Neuronal stem cell (in vitro differentiated cells): ENCODE measurements around the gene TMEM63C.

Experiments used
- DNase-seq: peaks from one replicate; pipeline ENCODE4 v3.0.0-alpha.2; 2013; ENCODE audit warnings: low spot score
- H2AFZ ChIP-seq: one replicate; pipeline ENCODE4 v1.6.1; 2013; ENCODE audit warnings: mild to moderate bottlenecking, low read length, inconsistent platforms
- H2AK5ac ChIP-seq: 2 replicates; pipeline ENCODE4 v1.6.1; 2013; ENCODE audit warnings: low read depth, mild to moderate bottlenecking, inconsistent platforms, low read length, moderate library complexity, mixed read lengths
- H2BK120ac ChIP-seq: 2 replicates; pipeline ENCODE4 v1.6.1; 2013; ENCODE audit warnings: low read depth, mild to moderate bottlenecking, inconsistent platforms, low read length, moderate library complexity, mixed read lengths
- H2BK12ac ChIP-seq: one replicate; pipeline ENCODE4 v1.6.1; 2013; ENCODE audit warnings: low read length, inconsistent platforms
- H2BK15ac ChIP-seq: 2 replicates; pipeline ENCODE4 v1.6.1; 2013; ENCODE audit warnings: mild to moderate bottlenecking, low read length, inconsistent platforms, mixed read lengths
- H2BK5ac ChIP-seq: one replicate; pipeline ENCODE4 v1.6.1; 2013; ENCODE audit warnings: inconsistent platforms, mild to moderate bottlenecking, low read length, moderate library complexity
- H3K14ac ChIP-seq: one replicate; pipeline ENCODE4 v1.6.1; 2013; ENCODE audit warnings: low read length, inconsistent platforms
- H3K18ac ChIP-seq: 2 replicates; pipeline ENCODE4 v1.6.1; 2013; ENCODE audit warnings: low read length, inconsistent platforms
- H3K23ac ChIP-seq: 2 replicates; pipeline ENCODE4 v1.6.1; 2013; ENCODE audit warnings: low read depth, mild to moderate bottlenecking, mixed read lengths, low read length, inconsistent platforms; ENCODE audit not compliant: poor library complexity
- H3K27ac ChIP-seq: replicated peaks from 3 replicates; pipeline ENCODE4 v1.5.1; 2013; ENCODE audit warnings: low read length, inconsistent platforms
- H3K27me3 ChIP-seq, 3 experiments: 2 replicates each; pipeline ENCODE4 v1.6.1; 2013; ENCODE audit warnings: low read length in 3 of 3, mild to moderate bottlenecking in 2 of 3, inconsistent platforms in 1 of 3, low read depth in 1 of 3, mixed read lengths in 1 of 3, moderate library complexity in 1 of 3; ENCODE audit not compliant: control insufficient read depth in 3 of 3, insufficient read depth in 3 of 3
- H3K36me3 ChIP-seq, 2 donors: replicated peaks in 1 of 2; 2 replicates each; pipeline ENCODE4 v1.6.1; 2013; ENCODE audit warnings: low read length in 2 of 2; ENCODE audit not compliant: control insufficient read depth in 2 of 2, insufficient read depth in 2 of 2
- H3K4ac ChIP-seq: 2 replicates; pipeline ENCODE4 v1.6.1; 2013; ENCODE audit warnings: inconsistent platforms, mild to moderate bottlenecking, low read length, moderate library complexity
- H3K4me1 ChIP-seq, 2 donors: 1 replicate in 1 of 2; 2 replicates in 1 of 2; pipeline ENCODE4 v1.6.1; 2013; ENCODE audit warnings: low read length in 2 of 2, low read depth in 1 of 2; ENCODE audit not compliant: control insufficient read depth in 2 of 2, insufficient read depth in 1 of 2
- H3K4me2 ChIP-seq: one replicate; pipeline ENCODE4 v1.6.1; 2013; ENCODE audit warnings: mild to moderate bottlenecking, low read length, inconsistent platforms; ENCODE audit not compliant: insufficient read depth, poor library complexity, severe bottlenecking
- H3K4me3 ChIP-seq, 2 donors: 2 replicates each; pipeline ENCODE4 v1.5.1; 2013; ENCODE audit warnings: low read length in 2 of 2, mild to moderate bottlenecking in 2 of 2, inconsistent platforms in 1 of 2, moderate library complexity in 1 of 2
- H3K79me1 ChIP-seq: one replicate; pipeline ENCODE4 v1.6.1; 2013; ENCODE audit warnings: low read depth, mild to moderate bottlenecking, inconsistent platforms, low read length, moderate library complexity
- H3K9ac ChIP-seq: one replicate; pipeline ENCODE4 v1.6.1; 2013; ENCODE audit warnings: mild to moderate bottlenecking, low read depth, low read length, inconsistent platforms; ENCODE audit not compliant: poor library complexity
- H3K9me3 ChIP-seq, 2 donors: replicated peaks in 1 of 2; 2 replicates each; pipeline versions ENCODE3 to v1.6.1; 2013; ENCODE audit warnings: low read length in 2 of 2, mild to moderate bottlenecking in 2 of 2, inconsistent platforms in 1 of 2, low read depth in 1 of 2, mixed read lengths in 1 of 2, moderate library complexity in 1 of 2; ENCODE audit not compliant: control insufficient read depth in 2 of 2, insufficient read depth in 1 of 2
- H4K8ac ChIP-seq: one replicate; pipeline ENCODE4 v1.6.1; 2013; ENCODE audit warnings: low read depth, mild to moderate bottlenecking, inconsistent platforms, low read length, moderate library complexity
- H4K91ac ChIP-seq: one replicate; pipeline ENCODE4 v1.6.1; 2013; ENCODE audit warnings: low read length, low read depth, mild to moderate bottlenecking, inconsistent platforms; ENCODE audit not compliant: poor library complexity
- WGBS, 2 donors: extraction: QIAGEN DNeasy Blood & Tissue Kit; methylation state at CpG; one replicate each; pipeline ENCODE4 v1.1.7; 2013; ENCODE audit warnings: missing lambda C conversion rate in 2 of 2, mixed read lengths in 1 of 2; ENCODE audit not compliant: insufficient read length in 2 of 2, insufficient replicate concordance in 1 of 2; ENCODE audit errors: extremely low coverage in 2 of 2; 5-methylcytosine and 5-hydroxymethylcytosine counted together

Gene TMEM63C

DNA sequence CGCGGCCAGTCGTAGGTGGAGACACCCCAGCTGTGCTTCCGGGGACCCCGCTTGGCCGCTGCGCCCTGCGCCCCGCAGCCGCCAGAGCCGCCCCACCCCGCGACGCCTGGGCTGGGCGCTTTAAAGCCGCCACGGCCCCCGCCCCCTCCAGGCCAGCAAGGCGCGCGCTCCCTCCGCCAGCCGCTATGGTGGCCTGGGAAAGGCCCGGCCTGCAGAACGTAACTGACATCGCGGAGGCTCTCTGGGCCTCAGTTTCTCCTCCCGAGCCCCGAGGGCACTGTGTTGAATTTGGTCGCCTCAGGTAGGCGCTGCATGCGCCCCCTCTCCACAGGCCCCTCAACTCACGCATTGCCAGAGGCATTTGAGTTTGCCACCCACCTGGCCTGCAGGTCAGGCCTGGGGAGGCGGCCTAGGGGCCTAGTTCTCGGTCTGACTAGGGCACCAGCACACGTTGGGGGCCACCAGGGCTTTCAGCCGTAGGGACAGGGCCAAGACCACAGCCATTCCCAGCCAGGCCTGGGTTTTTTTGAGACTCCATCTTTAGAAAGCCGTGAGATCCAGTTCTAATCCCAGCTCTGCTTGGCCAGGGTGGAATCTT lies 89.6 kb downstream of the TMEM63C start, which contains the start of gene NGB:
Gene NGB (minus strand): TSS at position 94 of the 598 bp plus-strand sequence. CDS start 269 bp downstream, outside the sequence.
- H2BK15ac ChIP-seq: no peak within 1 kb of the TSS
- H3K9ac ChIP-seq: peak within 1 kb of the TSS; percentile 66
- H3K27me3 ChIP-seq: peaks cover 10 to 65% (median 41%) of the 10 kb centered on the region in 3 experiments
- no peaks in the 10 kb centered on the region for H3K79me1 ChIP-seq
- no peak within 1 kb of the TSS for H2BK120ac ChIP-seq
- DNase-seq: no peak
- H2AK5ac ChIP-seq: peak within 1 kb of the TSS; percentile 44
- H4K91ac ChIP-seq: no peak within 1 kb of the TSS
- peaks cover 3 to 8% of the 10 kb centered on the region in 2 donors for H3K4me1 ChIP-seq
- peak within 1 kb of the TSS; percentile 87 for H3K14ac ChIP-seq
- no CpG with 5 or more reads among the region's 38 CpGs for WGBS, 2 donors
- peak within 1 kb of the TSS; percentile 72 for H2BK5ac ChIP-seq
- peak within 1 kb of the TSS; percentile 77 for H2AFZ ChIP-seq
- peak within 1 kb of the TSS; percentile 72 for H3K4me2 ChIP-seq
- peak within 1 kb of the TSS; percentile 87 for H3K18ac ChIP-seq
- no peak within 1 kb of the TSS for H3K4ac ChIP-seq
- H2BK12ac ChIP-seq: peak within 1 kb of the TSS; percentile 43
- H4K8ac ChIP-seq: no peak within 1 kb of the TSS
- H3K9me3 ChIP-seq: peaks cover 7 to 8% of the 10 kb centered on the region in 2 donors
- H3K27ac ChIP-seq: no peak within 1 kb of the TSS
- H3K23ac ChIP-seq: peak within 1 kb of the TSS; percentile 39
- H3K36me3 ChIP-seq: no peaks in the 10 kb centered on the region
- H3K4me3 ChIP-seq: peak within 1 kb of the TSS in 1 of 2 donors; percentile 74

DNA sequence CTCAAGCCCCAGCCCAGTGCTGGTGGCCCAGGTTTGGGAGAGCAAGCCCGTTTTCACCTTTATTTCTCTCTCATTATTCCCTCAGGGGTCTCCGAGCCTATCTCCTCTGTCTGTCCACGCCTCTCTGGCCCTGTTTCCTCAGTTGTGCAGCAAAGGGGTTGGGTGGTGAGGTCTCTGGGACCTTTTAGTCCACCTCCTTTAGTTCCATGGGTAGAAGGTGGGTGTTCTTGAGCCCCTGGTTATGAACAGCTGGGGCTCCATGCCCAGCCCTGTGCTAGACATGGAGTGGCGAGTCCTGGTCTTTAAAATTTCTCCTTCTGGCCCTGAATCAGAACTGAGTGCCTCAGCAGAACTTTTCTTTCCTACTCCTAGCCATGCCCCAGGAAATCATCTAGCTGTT lies 90.7 kb downstream of the TMEM63C start:
- DNase-seq: no peak

GRCh38 chr14:77273796-77274195 lies 92.2 kb downstream of the TMEM63C start:
- Histone ChIP-seq H3K18ac (no peak overlapping the region), H3K27me3 (peaks cover 10 to 40% (median 35%) of the 10 kb centered on the region in 3 experiments), H3K23ac (no peak overlapping the region), H2AK5ac (no peak overlapping the region), H3K9me3 (peaks cover 2 to 7% of the 10 kb centered on the region in 2 donors), H4K91ac (no peak overlapping the region), H4K8ac (no peak overlapping the region), H3K4me2 (no peak overlapping the region), H3K4me1 (peaks cover 3 to 8% of the 10 kb centered on the region in 2 donors), H3K9ac (no peak overlapping the region), H2BK12ac (no peak overlapping the region), H2BK5ac (no peak overlapping the region), H2BK15ac (no peak overlapping the region), H3K79me1 (no peaks in the 10 kb centered on the region), H3K14ac (no peak overlapping the region), H3K36me3 (peaks cover 7 to 18% of the 10 kb centered on the region in 2 donors), H3K4me3 (no peak overlapping the region), H2BK120ac (no peak overlapping the region), H2AFZ (no peak overlapping the region), H3K4ac (no peak overlapping the region), H3K27ac (no peak overlapping the region)
- DNase-seq: no peak
- WGBS, 2 donors: no CpG with 5 or more reads among the region's 4 CpGs

More for the DNA sequence above, 90.7 kb downstream of the TMEM63C start:
- Histone ChIP-seq H4K8ac (no peak overlapping the region), H3K27me3 (peaks cover 10 to 55% (median 41%) of the 10 kb centered on the region in 3 experiments), H2BK120ac (no peak overlapping the region), H2AFZ (no peak overlapping the region), H3K4me3 (no peak overlapping the region), H3K9me3 (peaks cover 7 to 8% of the 10 kb centered on the region in 2 donors), H3K23ac (no peak overlapping the region), H3K4me1 (peaks cover 3 to 8% of the 10 kb centered on the region in 2 donors), H3K4me2 (no peak overlapping the region), H3K27ac (no peak overlapping the region), H2AK5ac (no peak overlapping the region), H2BK5ac (no peak overlapping the region), H3K36me3 (peaks cover 4 to 5% of the 10 kb centered on the region in 2 donors), H2BK15ac (no peak overlapping the region), H3K18ac (no peak overlapping the region), H2BK12ac (no peak overlapping the region), H3K9ac (no peak overlapping the region), H3K79me1 (no peaks in the 10 kb centered on the region), H4K91ac (no peak overlapping the region), H3K14ac (no peak overlapping the region), H3K4ac (no peak overlapping the region)
- WGBS, 2 donors: no CpG with 5 or more reads among the region's 4 CpGs

GRCh38 chr14:77275041-77275580 lies 93.5 kb downstream of the TMEM63C start:
- Histone ChIP-seq H2BK120ac (no peak overlapping the region), H4K91ac (no peak overlapping the region), H3K4me1 (peaks cover 3 to 8% of the 10 kb centered on the region in 2 donors), H3K79me1 (no peaks in the 10 kb centered on the region), H3K23ac (no peak overlapping the region), H3K9ac (no peak overlapping the region), H2AFZ (no peak overlapping the region), H3K36me3 (peaks cover 19 to 31% of the 10 kb centered on the region in 2 donors), H3K14ac (peak overlapping the region; percentile 38), H3K27ac (no peak overlapping the region), H2BK15ac (no peak overlapping the region), H3K4me2 (peak overlapping the region; percentile 18), H3K9me3 (peaks cover 2 to 7% of the 10 kb centered on the region in 2 donors), H3K18ac (no peak overlapping the region), H4K8ac (no peak overlapping the region), H3K27me3 (peaks cover 10 to 29% (median 23%) of the 10 kb centered on the region in 3 experiments), H2BK5ac (no peak overlapping the region), H3K4me3 (no peak overlapping the region), H2BK12ac (no peak overlapping the region), H2AK5ac (no peak overlapping the region), H3K4ac (no peak overlapping the region)
- no CpG with 5 or more reads among the region's 5 CpGs for WGBS, 2 donors
- DNase-seq: no peak
